Smooth muscle cell (in vitro differentiated cells): ENCODE measurements around the gene MSANTD1. TPM values are rescaled to one million over a fixed set of nuclear protein-coding genes. Genes with fewer than 3 reads are reported as not detected.

Source experiments
- DNase-seq: peaks from one replicate; lab custom pipeline; 2025; ENCODE audit not compliant: unreplicated experiment; lab: John Stamatoyannopoulos, UW
- H2AFZ ChIP-seq: fragments of 200-600 bp; sonication (generic); 2 replicates; pipeline ENCODE4 v1.6.0; 2016; ENCODE audit warnings: antibody characterized with exemption, low read depth, mild to moderate bottlenecking
- H3F3A ChIP-seq: fragments of 200-600 bp; sonication (generic); 2 replicates; pipeline ENCODE4 v1.6.0; 2017; ENCODE audit warnings: antibody characterized with exemption, low read depth
- H3K27ac ChIP-seq: fragments of 200-600 bp; sonication (generic); 2 replicates; pipeline ENCODE4 v1.5.1; 2016; ENCODE audit warnings: low read depth, mild to moderate bottlenecking
- H3K27me3 ChIP-seq: fragments of 200-600 bp; sonication (generic); 2 replicates; pipeline ENCODE4 v1.6.1; 2016; ENCODE audit warnings: low read depth, mild to moderate bottlenecking
- H3K36me3 ChIP-seq: fragments of 200-600 bp; sonication (generic); 2 replicates; pipeline ENCODE4 v1.5.1; 2016; ENCODE audit warnings: low read depth
- H3K4me1 ChIP-seq: fragments of 200-600 bp; sonication (generic); 2 replicates; pipeline ENCODE4 v1.5.1; 2016; ENCODE audit warnings: low read depth
- H3K4me2 ChIP-seq: fragments of 200-600 bp; sonication (generic); 2 replicates; pipeline ENCODE4 v1.6.0; 2016; ENCODE audit warnings: mild to moderate bottlenecking
- H3K4me3 ChIP-seq: fragments of 200-600 bp; sonication (generic); 2 replicates; pipeline ENCODE4 v1.5.1; 2016; ENCODE audit warnings: mild to moderate bottlenecking
- H3K79me2 ChIP-seq: fragments of 200-600 bp; sonication (generic); 2 replicates; pipeline ENCODE4 v1.6.0; 2016; ENCODE audit warnings: low read depth, mild to moderate bottlenecking
- H3K9ac ChIP-seq: fragments of 200-600 bp; sonication (generic); 2 replicates; pipeline ENCODE4 v1.6.0; 2016; ENCODE audit warnings: low read depth
- H3K9me3 ChIP-seq: fragments of 200-600 bp; sonication (generic); replicated peaks from 2 replicates; pipeline ENCODE4 v1.5.1; 2016; ENCODE audit warnings: low read depth
- H4K20me1 ChIP-seq: fragments of 200-600 bp; sonication (generic); 2 replicates; pipeline ENCODE4 v1.6.0; 2016; ENCODE audit warnings: low read depth
- WGBS: methylation state at CpG from one replicate; pipeline ENCODE4 v1.1.7; 2016; ENCODE audit warnings: low lambda C conversion rate; 5-methylcytosine and 5-hydroxymethylcytosine counted together
- polyA plus RNA-seq: library from polyadenylated mRNA; unstranded; fragments of >200 nt; fragmentation: Nextera tagmentation; extraction: Ambion mirVana; gene quantifications from 2 replicates; pipeline ENCODE4 v1.2.1, GENCODE V29; 2016
- total RNA-seq: library from RNA; depleted of rRNA; stranded (reverse); fragments of >200 nt; gene quantifications from 2 replicates; pipeline ENCODE4 v1.2.3, GENCODE V29; 2014
- TF ChIP-seq, protein P1 (sequence below): fragments of 200-600 bp; sonication (generic); IDR thresholded peaks from 2 replicates; pipeline ENCODE4 v1.5.1; 2017; ENCODE audit warnings: borderline replicate concordance, mild to moderate bottlenecking, antibody characterized with exemption; ENCODE audit not compliant: insufficient read depth, poor library complexity, severe bottlenecking

MSANTD1 gene
- total and polyA plus RNA-seq, 2 experiments from 2014 or later: 0.30 to 1.4 TPM

DNA sequence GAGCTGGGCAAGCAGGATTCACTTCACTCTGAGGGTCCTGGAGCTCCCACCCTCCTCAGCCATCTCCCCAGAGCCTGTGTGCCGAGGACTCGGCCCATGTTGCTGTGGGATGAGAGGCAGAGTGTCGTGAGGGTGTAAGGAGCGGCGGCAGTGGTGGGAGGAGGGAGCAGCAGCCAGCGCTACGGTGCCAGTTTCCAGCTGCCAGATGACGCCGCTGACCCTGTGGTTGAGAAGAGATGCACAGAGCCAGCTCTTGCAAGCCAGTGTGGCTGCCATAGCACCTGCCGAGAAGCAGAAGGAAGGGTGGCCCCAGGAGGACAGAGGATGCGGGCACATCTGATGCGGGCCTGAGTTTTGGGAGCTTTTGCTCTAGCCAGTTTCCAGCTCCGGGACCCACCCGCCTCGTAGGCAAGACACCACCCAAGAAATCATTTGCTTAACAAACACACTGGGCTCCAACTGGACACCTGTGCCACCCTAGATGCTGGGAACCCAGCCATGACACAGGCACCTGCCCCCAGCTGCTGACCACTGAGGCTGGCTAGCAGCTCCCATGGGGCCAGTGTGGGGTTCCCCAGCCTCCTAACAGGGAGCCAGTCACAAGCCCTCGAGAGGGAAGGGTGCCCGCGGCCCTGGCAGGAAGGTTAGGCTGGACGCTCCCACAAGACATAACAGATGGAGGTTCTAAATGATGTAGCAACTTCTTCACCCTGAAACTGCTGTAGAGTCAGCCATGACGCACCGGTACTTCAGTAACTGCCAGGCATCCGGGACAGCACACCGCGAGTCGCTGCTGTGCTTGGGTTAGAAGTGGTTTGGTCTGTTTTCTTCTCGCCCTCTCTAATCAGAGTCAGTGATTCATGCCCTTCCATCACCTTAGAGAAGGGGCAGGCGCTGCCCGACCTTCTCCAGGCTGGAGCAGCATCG, 8.9 kb downstream of the MSANTD1 start:
- no peak overlapping the region for H3K4me3 ChIP-seq
- H3K9ac ChIP-seq: no peak overlapping the region
- H3K4me1 ChIP-seq: no peaks in the 10 kb centered on the region
- no peak overlapping the region for H3K4me2 ChIP-seq
- no peaks in the 10 kb centered on the region for H4K20me1 ChIP-seq
- 95% methylated on average over 29 of the region's 29 CpGs for WGBS
- H2AFZ ChIP-seq: no peak overlapping the region
- no peaks in the 10 kb centered on the region for H3K36me3 ChIP-seq
- TF ChIP-seq, protein P1, sequence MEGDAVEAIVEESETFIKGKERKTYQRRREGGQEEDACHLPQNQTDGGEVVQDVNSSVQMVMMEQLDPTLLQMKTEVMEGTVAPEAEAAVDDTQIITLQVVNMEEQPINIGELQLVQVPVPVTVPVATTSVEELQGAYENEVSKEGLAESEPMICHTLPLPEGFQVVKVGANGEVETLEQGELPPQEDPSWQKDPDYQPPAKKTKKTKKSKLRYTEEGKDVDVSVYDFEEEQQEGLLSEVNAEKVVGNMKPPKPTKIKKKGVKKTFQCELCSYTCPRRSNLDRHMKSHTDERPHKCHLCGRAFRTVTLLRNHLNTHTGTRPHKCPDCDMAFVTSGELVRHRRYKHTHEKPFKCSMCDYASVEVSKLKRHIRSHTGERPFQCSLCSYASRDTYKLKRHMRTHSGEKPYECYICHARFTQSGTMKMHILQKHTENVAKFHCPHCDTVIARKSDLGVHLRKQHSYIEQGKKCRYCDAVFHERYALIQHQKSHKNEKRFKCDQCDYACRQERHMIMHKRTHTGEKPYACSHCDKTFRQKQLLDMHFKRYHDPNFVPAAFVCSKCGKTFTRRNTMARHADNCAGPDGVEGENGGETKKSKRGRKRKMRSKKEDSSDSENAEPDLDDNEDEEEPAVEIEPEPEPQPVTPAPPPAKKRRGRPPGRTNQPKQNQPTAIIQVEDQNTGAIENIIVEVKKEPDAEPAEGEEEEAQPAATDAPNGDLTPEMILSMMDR: no peak
- H3K27ac ChIP-seq: no peak overlapping the region
- no peaks in the 10 kb centered on the region for H3K79me2 ChIP-seq
- H3K9me3 ChIP-seq: no peaks in the 10 kb centered on the region
- no peaks in the 10 kb centered on the region for H3F3A ChIP-seq
- H3K27me3 ChIP-seq: no peaks in the 10 kb centered on the region
- no peak for DNase-seq

DNA sequence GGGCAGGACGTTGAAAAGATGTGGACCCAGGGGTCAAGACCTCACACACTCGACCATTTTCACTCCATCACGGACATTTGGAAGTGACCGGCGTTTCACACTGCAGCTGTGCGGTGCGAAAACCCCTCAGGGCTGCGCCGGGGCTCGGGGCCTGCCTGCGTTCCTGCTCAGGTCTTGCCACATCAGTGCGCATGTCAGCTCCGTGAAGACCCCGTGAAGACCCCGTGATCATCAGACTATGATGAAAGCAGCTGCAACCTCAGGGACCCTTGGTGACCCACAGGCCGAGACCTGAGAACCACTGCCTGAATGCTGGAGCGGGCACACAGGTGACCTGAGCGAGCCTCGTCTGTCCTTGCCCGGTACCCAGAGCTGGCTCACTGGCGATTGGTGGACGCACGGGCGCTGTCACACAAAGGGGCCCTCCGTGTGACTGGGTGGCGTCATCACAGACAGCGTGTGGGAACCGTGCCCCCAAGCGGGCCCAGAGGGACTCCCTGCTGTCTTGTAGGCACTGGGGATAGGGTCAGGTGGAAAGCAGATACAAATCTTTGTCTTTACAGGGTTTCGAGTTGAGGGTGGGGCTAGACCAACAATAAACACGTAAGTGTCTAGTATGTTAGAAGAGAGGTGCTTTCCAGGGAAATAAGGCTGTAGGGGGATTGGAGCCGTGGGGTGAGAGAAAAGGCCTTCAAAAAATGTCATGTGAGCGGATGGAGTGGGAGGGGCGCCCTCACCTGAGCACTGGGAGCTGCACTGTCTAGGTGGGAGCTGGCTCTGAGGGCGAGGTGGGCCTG, 12.7 kb downstream of the MSANTD1 start:
- TF ChIP-seq, protein P1: no peak

DNA sequence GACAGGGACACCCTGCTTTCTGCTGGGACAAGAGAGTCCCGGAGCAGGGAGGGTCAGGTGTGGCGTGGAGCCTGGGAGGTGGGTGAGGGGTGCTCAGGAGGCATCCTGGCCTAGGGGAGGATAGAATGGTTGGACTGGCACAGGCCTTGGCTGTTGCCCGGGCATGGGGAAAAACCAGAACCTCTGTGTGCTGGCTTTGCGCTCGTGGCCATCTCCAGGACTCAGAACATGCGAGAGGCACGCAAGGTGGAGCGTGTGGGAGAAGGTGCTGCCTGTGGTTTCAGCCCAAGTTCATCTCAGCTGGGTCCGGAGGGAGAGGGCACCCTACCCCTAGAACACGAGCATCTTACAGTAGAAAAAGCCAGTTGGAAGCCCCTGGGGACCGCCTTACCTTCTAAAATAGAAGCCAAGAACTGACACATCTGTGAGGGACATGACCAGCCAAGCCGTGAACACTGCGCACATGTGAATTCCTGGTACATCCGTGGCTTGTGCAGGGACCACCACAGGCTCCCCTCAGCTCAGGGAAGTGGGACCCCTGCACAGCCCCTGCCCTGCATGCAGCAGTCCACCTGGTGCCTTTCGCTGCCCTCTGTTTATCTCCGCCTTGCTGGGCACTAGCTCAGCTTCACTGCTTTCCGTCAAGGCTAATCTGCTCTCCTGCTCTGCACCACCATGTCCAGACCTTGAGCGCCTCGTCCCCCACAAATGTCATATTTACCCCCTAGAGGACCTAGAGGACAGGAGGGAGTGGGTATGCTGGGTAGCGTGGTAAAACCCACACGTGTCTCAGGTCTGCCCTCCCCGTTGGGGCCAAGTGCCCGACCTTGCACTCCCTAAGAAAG, 13.5 kb downstream of the MSANTD1 start:
- no peak for DNase-seq
- H3K9me3 ChIP-seq: no peaks in the 10 kb centered on the region
- 92% methylated on average over 23 of the region's 23 CpGs for WGBS
- H3K79me2 ChIP-seq: no peaks in the 10 kb centered on the region
- no peak overlapping the region for H3K4me3 ChIP-seq
- H3F3A ChIP-seq: no peaks in the 10 kb centered on the region
- TF ChIP-seq, protein P1: no peak
- H3K27me3 ChIP-seq: no peaks in the 10 kb centered on the region
- H3K36me3 ChIP-seq: no peaks in the 10 kb centered on the region
- no peak overlapping the region for H2AFZ ChIP-seq
- H3K9ac ChIP-seq: no peak overlapping the region
- no peak overlapping the region for H3K4me2 ChIP-seq
- H3K27ac ChIP-seq: no peak overlapping the region
- H4K20me1 ChIP-seq: no peaks in the 10 kb centered on the region
- H3K4me1 ChIP-seq: no peaks in the 10 kb centered on the region

More for the DNA sequence above, 12.7 kb downstream of the MSANTD1 start:
- Histone ChIP-seq H3K79me2 (no peaks in the 10 kb centered on the region), H4K20me1 (no peaks in the 10 kb centered on the region), H3F3A (no peaks in the 10 kb centered on the region), H3K4me3 (no peak overlapping the region), H3K4me2 (no peak overlapping the region), H2AFZ (no peak overlapping the region), H3K9ac (no peak overlapping the region), H3K9me3 (no peaks in the 10 kb centered on the region), H3K27ac (no peak overlapping the region), H3K36me3 (no peaks in the 10 kb centered on the region), H3K4me1 (no peaks in the 10 kb centered on the region), H3K27me3 (no peaks in the 10 kb centered on the region)
- no peak for DNase-seq
- 95% methylated on average over 35 of the region's 35 CpGs for WGBS
